GM21381 (cell line): Measurements from ENCODE around the gene SBK1.
A peak's percentile ranks its signal among the peaks of the same experiment; 100 is the strongest.
"Not testable (repeated sequence)": the region's sequence is repeated elsewhere in the genome, so short reads cannot be mapped to it uniquely, and the experiment has no call there.

Source experiments
- ATAC-seq: cut with Tn5 transposase; IDR thresholded peaks from one replicate; pipeline ENCODE4 v1.9.1; 2021; ENCODE audit warnings: mild to moderate bottlenecking, moderate library complexity; ENCODE audit not compliant: unreplicated experiment

The SBK1 gene

DNA sequence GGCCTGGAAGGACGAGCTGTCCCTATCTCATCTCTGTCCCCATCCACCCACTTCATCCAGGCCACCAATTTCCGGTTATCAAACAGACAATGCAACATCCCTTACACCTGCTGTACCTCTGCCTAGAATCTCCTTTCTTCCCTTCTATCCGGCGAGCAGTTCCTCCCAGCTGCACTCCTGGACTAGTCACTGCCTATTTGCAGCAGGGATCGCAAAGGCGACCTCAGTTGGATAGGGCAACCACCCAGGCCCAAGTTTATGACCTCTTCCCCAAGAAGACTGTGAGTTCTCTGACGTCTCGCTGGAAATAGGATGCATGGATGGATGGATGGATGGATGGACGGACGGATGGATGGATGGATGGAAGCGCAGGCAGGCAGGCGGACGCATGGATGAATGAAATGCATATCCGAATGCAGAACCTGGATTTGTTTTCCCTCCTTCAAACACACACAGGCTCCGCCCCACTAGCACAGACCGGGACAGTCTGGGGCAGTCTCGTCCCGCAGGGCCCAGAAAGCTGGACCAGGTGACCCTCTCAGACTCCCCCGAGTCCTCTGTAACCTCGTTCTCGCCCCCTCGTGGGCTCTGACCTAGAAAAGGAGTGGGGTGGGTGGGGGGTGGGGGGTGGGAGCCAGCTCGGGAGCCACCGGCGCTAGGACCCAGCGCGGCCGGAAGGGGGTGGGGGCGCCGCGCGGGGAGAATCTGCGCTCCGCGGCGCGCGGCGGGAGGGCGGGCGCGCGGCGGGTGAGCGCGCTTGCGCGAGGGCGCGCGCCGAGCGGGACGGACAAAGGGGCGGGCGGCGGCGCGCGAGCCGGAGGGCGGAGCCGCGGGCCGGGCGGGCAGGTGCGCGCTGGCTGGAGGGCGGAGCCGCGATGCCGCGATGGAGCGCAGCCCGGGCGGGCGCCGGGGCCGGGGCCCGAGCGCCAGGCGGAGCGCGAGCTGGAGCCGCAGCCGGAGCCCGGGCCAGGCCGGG lies at the start of gene SBK1:
SBK1 (plus strand) TSS at position 875 of the 976 bp plus-strand sequence. CDS start 24,867 bp downstream, outside the sequence.
- ATAC-seq: peak; percentile 89

DNA sequence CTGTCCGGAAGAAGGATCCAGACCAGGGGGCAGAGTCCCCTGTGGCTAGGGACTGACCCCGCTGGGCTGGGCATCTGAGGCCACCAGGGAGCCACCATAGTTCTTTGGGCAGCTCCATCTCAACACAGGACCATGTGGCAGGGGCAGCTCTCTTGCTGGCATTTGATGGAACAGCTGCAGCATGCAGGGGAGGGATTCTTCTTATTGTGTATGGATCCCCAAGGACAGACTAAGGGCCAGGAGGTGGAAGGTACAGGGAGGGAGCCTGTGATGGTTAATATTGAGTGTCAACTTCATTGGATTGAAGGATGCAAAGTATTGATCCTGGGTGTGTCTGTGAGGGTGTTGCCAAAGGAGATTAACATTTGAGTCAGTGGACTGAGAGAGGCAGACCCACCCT lies 42.8 kb upstream of the SBK1 start:
- ATAC-seq: not testable (repeated sequence)

GRCh38 chr16:28250999-28251398 lies 41.3 kb upstream of the SBK1 start:
- ATAC-seq: no peak

DNA sequence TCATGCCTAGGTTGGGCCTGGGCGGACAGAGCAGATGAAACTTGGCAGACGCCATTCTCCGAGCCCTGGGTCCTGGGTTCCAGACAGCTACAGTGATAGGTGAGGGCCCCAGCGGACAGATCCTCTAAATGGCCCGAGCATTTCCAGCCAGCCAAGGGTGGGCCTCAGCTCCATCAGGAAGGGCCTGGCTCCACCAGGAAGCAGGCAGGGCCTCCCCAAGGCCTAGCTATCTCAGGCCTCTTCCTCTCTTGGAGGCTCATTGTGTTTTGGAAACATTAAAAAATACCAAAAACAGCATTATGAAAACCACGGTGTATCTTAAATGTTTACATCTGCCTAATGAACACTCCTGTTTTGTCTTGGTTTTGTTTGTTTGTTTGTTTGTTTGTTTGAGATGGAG lies 38.2 kb upstream of the SBK1 start:
- ATAC-seq: no peak

- ATAC-seq: no peak
Measured at GRCh38 chr16:28255838-28256237, 36.5 kb upstream of the SBK1 start.

GRCh38 chr16:28257256-28257655 lies 35.1 kb upstream of the SBK1 start:
- ATAC-seq: no peak

DNA sequence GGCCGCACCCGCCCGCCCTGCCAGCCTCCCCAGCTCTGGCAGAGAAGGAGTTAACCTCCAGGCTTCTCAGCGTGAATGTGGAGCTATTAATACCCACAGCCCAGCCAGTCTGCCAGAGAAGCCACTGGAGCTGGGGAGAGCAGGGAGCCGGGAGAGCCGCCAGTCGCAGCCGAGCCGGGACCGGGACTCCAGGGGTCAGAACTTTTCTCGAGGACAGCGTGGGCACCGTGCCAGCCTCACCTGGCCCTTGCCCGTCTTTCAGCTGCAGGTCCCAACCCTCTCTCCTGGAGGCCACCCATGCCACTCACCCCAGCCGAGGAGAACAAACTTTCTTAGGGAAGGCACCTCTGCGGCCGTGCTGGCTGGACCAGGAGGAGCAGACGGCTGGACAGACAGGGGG lies 33.8 kb upstream of the SBK1 start:
- no peak for ATAC-seq

- no peak for ATAC-seq
Measured at GRCh38 chr16:28259091-28259780, 33.1 kb upstream of the SBK1 start.

- no peak for ATAC-seq
Measured at GRCh38 chr16:28259781-28260150, 32.6 kb upstream of the SBK1 start.

GRCh38 chr16:28260193-28260592 lies 32.1 kb upstream of the SBK1 start:
- ATAC-seq: no peak

DNA sequence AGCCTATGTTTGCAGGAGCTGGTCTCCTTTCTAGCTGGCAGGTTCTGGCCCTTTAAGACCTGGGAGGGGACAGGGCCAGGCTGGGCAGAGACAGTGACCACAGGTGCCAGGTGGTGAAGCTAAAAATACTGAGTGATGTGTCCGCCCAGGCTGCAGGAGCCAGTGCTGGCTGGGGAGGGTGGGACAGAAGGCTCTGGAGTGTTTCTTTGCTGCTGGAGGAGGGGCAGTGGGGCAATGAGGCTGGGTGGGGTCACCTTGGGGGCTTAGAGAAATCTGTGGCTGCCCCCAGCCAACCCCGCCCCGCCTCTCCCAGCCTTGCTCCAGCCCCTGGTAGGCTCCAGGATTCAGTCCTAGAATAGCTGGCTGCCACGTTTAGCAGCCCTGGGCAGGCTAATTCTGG lies 30.4 kb upstream of the SBK1 start:
- no peak for ATAC-seq

- no peak for ATAC-seq
Measured at GRCh38 chr16:28263305-28263704, 29.0 kb upstream of the SBK1 start.

DNA sequence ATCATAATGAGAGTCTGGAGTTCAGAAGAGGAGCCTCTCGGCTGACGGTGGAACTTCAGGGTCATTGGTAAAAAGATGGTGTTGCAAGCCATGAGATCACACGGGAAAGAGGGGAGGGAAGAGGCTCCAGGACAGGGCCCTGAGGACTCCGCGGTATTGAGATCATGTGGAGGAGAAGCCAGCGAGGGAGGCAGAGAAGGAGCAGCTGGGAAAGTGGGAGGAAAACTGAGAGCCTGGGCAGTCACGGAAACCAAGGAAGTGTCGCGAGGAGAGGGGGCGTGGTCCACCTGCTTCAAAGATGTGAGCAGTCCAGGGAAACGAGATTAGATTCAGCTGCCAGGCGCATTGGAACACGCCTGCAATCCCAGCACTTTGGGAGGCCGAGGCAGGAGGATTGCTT lies 27.7 kb upstream of the SBK1 start:
- ATAC-seq: no peak

DNA sequence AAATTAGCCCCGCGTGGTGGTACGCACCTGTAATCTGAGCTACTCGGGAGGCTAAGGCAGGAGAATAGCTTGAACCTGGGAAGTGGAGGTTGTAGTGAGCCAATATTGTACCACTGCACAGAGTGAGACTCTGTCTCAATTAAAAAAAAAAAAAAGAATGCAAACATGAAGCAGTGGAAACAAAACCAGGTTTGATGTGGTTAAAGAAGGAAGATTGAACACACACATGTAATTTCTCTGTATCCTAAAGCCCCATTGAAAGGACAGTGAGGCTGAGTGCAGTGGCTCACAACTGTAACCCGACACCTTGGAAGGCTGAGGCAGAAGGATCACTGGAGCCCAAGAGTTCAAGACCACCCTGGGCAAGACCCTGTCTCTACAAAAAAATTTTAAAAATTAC lies 26.5 kb upstream of the SBK1 start:
- ATAC-seq: no peak

- no peak for ATAC-seq
Measured at GRCh38 chr16:28267356-28267755, 25.0 kb upstream of the SBK1 start.

DNA sequence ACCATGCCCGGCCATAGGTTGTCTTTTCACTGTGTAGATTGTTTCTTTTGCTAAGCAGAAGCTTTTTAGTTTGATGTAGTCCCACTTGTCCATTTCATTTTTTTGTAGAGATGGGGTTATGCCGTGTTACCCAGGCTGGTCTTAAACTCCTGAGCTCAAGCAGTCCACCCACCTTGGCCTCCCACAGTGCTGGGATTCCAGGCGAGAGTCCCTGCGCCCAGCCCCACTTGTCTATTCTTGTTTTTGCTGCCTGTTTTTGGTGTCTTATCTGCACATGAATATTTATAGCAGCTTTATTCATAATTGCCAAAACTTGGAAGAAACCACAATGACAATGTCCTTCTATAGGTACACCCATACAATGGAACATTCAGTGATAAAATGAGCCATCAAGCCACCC lies 18.8 kb upstream of the SBK1 start:
- ATAC-seq: no peak

- ATAC-seq: no peak
Measured at GRCh38 chr16:28274676-28275075, 17.6 kb upstream of the SBK1 start.

GRCh38 chr16:28276301-28276700 lies 16.0 kb upstream of the SBK1 start:
- ATAC-seq: no peak

DNA sequence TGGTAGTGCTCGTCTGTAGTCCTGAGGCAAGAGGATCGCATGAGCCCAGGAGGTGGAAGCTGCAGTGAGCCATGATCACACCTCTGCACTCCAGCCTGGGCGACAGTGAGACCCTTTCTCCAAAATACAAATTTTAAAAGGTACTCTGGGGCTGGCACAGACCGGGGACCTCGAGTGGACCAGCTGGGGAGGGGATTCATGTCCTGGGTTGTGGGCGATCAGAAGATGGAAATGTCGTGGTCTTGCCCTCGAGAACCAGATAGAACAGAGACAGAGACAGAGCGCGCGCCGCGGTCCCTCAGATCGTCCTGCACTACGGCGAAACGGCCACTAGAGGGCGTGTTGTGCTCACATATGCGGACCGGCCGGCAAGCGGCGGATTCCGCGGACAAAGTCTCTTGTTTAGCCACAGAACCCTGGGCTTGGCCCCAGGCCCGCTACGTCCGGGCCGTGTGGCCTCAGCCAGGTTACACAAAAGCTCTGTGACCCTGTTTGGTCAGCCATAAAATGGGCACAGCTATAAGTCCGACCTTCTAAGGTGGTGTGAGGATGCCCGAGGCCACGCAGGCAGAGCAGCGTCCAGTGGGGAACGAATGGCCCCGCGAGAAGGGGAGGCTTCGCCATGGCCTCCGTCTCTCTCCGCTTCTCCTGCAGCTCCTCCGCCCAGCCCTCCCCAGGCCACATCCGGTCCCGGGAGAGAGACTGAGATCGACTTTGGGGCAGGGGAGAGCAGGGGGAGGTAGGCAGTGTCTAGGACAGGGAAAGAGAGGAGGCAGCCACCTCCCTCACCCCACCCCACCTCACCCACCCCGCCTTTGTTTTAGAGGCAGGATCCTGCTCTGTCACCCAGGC lies 14.6 kb upstream of the SBK1 start:
- peak; percentile 80 for ATAC-seq

GRCh38 chr16:28279006-28279405 lies 13.3 kb upstream of the SBK1 start:
- no peak for ATAC-seq
